HG02973 (cell line): ENCODE results near the gene RNF32.
"Not testable (repeated sequence)": the region's sequence is repeated elsewhere in the genome, so short reads cannot be mapped to it uniquely, and the experiment has no call there.

Experiments
- ATAC-seq: cut with Tn5 transposase; IDR thresholded peaks from one replicate; pipeline ENCODE4 v1.9.1; 2021; ENCODE audit warnings: moderate library complexity; ENCODE audit not compliant: unreplicated experiment

The RNF32 gene

DNA sequence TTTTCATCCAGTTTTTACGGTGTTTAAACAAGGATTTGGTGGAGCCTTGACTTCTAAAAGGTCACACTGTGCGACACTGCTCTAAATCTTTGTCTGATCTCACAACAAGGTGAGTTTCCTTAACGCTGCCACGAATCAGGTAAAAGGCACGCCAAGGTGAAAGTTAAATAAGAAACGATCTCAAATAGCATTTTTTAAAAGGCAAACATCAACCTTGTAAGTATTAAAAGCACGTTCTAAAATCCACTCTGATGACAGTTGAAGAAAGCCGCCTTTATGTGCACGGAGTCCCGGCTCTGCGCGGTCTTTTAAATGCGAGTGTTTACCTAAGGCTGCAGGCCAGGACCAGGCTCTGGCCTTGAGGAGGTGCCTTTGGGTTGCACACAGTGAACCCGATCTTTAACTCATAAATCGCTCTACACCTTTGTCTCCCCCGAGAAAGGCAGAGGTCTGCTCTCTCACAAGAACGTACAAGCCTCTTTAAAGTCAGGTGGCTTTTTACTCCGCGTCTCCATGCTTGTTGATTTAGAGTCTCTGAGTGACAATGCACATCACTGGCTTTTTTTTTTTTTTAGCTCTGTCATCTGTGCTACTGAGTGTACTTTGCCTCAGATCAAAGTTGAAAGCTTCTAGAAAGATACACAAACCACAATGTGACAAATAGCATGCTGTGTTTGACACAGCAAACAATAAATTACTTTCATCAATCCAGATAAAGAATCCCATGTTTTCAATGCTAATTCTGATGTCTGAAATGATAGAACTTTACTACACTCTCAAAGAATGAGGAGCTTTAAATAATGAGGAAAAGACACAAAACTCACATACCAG is 25.9 kb upstream of the RNF32 start:
- no peak for ATAC-seq

DNA sequence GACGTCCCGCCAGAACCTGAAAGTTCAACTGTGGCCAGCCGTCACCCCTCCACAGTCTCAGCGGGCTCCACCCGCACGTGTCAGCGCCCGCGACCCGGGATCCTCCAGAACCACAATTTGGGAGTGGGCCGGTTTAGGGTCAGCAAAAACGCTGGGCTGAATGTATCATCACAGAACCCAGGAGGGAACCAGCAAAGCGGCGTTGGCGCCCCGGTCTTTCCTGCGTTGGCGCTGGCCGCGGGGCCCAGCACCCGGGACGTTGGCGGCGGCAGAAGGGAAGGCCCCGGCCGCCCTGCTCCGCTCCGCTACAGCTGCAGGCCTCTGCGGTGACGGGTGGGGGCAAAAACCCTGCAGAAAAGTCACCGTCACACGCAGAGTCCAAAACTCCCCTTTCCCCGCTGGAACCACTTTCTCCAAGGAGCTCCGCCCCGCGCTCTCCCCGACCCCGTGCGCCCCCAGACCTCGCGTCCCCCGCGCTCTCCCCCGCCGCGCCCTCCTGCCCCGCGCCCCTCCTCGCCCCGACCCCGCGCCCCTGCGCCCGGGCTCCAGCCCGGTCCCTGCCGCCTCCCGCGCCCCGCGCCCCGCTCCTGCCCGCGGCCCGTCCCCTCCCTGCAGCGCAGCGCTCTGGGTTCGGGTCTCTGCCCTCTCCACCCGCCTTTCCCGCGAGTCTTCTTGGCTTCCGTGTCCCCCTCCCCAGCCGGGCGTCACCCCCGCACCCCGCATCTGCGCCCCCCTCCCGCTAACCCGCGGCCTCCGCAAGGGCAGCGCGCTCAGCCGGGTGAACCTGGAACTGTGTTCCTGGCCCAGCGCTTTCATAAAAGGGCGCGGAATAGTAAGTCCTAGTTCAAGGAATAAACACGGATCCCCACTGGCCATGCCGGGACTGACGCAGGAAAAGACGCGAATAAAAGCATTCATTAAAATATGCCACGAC is 24.0 kb upstream of the RNF32 start:
- ATAC-seq, result no peak

DNA sequence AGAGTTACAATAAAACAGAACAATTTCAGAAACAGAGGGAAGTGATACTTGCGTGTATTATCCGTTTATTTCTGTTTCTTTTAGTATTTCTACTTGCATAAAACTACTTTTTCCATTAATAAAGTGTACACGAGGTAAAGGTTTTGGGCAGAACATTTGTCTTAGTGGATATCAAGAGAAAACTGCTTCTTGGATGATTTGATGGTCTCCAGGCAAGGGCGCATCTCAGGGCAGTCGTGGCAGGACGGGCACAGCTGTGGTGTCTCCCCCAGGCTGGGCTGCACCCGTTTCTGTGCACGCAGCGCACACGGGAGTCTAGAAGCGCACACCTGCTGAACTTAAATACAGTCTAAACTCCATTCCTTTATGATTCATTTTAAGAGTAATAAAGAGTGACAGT is 23.4 kb upstream of the RNF32 start:
- ATAC-seq, result no peak

DNA sequence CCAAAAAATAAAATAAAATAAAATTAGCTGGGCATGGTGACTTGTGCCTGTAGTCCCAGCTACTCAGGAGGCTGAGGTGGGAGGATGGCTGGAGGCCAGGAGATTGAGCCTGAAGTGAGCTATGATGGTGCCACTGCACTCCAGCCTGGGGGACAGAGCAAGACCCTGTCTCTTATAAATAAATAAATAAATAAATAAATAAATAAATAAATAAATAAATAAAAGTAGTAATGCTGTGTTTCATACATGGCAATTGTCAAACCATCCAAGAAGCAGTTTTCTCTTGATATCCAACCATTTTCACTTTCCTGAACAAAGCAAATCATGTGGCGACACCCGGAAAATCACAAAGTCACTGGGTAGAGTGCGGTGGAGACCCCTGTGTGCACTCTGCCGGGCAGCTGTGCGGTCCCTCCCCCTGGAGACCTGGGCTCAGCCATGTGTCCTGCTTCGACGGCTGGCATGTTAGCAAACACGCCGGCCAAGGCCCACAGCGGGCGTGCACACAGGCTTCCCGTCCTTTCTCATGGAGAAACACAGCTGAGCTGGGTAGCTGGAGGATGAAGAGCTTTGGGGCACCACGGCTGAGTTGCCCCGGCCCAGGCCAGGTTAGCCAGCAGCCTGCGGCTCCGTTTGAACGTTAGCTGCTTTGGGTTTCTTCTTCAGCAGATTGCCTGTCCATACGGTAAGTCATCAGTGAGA is 22.3 kb upstream of the RNF32 start:
- ATAC-seq, result no peak

DNA sequence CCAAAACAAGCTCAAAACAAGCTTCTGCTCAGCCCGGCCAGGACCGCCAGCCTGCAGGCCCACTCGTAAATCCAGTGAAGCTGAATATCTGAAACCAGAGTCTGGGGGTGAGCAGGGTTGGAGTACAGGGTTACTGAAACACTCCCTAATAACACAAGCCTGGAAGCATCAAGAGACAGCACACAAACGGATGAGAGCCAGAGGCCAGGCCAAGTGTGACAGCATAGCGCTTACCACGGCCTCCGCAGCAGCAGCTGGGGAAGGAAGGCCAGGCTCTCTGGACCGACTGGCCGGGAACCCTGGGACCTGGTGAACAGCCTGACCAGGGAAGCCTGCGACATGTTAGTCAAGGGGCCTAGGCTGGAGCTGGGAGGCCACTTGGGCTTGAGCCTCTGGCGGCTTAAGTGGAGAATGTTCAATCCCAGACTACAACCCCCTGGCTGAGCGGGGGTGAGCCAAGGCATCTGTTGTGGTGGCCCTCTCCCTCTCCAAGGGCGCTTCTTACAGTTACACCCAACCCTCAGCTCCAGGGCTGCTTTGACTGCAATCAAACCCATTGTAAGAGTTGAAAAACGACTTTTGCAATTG is 21.7 kb upstream of the RNF32 start:
- ATAC-seq, result no peak

DNA sequence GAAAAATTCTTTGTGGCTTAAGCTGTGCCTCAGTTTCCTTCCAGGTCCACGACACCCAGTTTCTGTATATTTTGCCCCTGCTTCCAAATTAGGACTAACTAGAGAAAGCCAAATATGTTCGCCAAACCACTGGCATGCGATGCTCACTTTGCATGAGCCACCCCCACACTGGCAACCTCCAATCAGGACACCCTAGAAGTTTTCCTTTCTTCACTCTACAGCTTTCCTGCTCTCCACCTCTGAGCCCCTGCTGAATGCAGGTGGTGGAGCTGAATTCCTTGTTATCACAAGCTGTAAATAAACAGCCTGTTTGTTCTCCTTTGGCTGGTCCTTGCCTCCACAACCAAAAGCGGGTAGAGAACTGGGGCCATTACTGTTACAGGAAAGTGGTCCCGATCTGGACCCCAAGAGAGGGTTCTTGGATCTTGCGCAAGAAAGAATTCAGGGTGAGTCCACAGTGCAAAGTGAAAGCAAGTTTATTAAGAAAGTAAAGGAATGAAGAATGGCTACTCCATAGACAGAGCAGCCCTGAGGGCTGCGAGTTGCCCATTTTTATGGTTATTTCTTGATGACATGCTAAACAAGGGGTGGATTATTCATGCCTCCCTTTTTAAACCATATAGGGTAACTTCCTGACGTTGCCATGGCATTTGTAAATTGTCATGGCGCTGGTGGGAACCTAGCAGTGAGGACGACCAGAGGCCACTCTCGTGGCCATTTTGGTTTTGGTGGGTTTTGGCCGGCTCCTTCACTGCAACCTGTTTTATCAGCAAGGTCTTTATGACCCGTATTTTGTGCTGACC is 20.9 kb upstream of the RNF32 start:
- not testable (repeated sequence) for ATAC-seq

DNA sequence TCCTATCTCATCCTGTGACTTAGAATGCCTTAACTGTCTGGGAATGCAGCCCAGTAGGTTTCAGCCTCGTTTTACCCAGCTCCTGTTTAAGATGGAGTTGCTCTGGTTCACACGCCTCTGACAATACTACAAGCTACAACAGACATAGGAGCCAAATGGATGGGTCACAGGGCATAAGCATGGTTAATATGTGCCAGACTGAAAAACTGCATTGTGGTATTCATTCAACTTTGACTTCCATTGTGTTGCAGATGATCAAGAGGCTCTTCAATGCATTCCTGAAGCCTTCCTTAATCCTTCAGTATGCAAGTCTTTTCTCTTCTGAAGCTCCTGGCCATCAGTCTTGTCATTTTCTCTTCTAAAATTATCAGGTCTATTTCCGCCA is 20.3 kb upstream of the RNF32 start:
- ATAC-seq, result no peak

DNA sequence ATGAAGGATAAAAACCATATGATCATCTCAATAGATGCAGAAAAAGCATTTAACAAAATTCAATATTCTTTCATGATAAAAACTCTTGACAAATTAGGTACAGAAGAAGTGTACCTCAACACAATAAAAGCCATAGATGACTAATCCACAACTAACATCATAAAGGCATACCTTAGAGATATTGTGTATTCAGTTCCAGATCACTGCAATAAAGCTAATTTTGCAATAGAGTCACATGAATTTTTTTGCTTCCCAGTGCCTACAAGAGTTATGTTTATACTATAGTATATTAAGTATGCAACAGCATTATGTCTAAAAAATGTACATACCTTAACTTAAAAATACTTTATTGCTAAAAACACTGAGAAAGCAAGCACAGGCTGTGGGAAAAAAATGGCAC is 18.9 kb upstream of the RNF32 start:
- no peak for ATAC-seq

DNA sequence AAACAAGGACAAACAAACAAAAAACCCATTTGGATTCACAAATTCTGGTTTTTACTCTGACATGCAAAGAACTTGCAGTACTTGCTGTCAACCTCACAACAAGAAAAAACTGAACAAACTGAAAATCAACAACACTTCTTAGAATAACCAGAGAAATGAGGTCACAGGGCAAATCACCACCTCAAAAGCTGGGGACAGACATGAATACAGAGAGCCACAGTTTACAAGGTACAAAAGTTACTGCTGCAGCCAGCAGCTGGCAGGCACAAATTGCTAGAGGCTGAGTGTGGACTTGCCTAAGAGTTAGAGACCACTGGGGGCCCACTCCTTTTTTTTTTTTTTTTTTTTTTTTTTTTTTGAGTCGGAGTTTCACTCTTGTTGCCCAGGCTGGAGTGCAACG is 15.0 kb upstream of the RNF32 start:
- no peak for ATAC-seq

DNA sequence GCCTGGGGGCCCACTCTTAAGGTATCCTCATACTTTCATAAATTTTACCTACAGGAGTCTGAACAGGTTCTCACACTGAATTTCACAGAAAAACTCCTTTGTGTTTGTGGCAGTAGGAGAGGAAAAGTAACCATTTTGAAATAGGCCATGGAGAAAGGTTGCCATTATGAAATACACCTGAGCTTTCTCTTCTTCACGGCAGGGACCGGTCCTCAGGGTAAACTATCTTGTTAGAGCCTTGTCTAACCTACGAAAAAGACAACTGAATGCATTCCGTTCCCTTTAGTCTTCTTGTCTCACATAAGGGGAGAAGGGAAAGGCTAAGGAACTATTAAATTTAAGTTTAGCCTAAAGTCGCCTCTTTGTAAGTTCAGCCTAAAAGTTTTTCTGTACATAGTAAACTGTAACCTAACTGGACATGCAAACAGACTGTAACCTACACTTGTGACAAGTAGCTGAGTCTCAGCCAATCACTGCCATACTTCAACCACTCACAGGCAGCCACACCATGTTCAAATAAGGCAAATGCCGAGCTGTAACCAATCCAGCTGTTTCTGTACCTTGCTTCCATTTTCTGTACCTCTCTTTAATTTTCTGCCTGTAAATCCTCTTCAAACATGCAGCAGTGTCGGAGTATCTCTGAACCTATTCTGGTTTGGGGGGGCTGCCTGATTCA is 14.2 kb upstream of the RNF32 start:
- no peak for ATAC-seq

DNA sequence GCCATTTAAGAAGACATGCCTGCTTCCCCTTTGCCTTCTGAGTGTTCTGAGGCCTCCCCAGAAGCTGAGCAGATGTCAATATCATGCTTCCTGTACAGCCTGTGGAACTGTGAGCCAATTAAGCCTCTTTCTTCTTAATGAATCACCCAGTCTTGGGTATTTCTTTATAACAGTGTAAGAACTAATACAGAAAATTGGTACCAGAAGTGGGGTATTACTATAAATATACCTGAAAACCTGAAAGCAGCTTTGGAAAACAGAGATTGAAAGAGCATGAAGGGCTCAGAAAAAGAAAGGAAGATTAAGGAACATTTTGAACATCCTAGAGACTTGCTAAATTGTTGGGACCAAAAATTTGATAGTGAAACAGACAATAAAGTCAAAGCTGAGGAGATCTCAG is 12.0 kb upstream of the RNF32 start:
- no peak for ATAC-seq

DNA sequence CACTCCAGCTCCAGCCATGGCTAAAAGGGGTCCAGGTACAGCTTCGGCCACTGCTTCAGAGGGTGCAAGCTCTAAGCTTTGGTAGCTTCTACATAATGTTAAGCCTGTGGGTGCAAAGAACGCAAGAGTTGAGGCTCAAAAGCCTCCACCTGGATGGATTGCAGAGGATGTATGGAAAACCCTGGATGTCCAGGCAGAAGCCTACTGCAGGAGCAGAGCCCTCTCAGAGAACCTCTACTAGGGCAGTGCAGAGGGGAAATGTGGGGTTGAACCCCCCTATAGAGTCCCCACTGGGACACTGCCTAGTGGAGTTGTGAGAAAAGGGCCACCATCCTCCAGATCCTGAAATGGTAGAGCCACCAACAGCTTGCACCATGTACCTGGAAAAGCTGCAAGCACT is 10.7 kb upstream of the RNF32 start:
- ATAC-seq, result no peak

DNA sequence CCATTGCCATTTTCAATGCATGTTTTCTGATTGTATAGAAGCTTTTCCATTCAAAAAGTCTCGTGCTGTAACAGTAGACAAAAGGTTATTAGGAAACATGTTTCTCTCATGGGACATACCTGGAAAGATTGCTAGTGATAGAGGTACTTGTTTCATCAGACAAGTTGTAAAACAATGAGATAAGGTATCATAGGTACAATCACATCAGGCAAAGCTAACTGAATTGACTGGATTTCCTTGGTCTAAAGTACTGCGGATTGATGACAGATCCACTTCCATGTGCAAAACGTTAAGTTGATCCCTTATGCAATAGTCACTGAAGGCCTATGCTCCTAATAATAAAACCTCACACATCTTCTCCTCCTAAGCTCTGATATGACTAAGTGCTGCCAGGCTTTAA is 6.5 kb upstream of the RNF32 start:
- ATAC-seq, result no peak

DNA sequence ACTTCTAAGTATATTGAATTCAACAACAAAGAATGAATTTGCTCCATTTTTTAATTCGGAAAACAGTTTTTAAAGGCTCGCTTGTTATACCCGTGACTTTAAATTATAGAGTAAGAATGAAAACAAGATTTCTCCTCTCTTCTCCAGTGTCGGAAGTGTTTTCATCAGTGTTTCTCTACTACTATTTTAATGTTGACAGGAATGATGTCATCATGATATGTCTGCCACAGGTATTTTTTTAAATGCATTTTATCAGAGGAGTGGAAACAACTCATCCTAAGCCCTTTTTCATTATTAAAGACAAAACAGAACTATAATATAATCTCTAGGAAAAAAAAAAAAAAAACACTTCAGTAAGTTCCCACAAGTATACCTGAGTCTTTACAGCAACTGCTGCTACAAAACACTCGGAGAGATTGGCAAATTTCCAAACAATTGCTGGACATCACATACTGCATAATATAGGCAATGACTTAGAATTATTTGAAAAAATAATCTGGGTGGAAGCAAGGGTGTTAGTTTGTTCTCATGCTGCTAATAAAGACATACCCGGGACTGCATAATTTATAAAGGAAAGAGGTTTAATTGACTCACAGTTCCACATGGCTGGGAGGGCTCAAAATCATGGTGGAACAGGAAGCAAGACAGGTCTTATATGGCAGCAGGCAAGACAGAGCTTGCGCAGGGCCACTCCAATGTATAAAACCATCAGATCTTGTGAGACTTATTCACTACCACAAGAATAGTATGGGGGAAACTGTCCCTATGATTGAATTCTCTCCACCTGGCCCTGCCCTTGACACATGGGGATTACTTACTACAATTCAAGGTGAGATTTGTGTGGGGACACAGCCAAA is 4.8 kb upstream of the RNF32 start:
- ATAC-seq, result no peak

DNA sequence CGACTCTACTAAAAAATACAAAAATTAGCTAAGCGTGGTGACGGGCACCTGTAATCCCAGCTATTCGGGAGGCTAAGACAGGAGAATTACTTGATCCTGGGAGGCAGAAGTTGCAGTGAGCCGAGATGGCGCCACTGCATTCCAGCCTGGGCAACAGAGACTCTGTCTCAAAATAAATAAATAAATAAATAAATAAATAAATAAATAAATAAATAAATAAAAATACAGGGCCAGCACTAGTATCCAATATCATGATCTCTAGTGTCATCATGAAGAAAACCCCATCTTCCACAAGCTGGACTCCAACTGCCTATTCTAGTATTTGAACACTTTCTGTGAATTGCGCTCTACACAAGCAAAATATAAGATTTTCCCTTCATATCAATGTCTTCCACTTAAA is 3.5 kb upstream of the RNF32 start:
- not testable (repeated sequence) for ATAC-seq

DNA sequence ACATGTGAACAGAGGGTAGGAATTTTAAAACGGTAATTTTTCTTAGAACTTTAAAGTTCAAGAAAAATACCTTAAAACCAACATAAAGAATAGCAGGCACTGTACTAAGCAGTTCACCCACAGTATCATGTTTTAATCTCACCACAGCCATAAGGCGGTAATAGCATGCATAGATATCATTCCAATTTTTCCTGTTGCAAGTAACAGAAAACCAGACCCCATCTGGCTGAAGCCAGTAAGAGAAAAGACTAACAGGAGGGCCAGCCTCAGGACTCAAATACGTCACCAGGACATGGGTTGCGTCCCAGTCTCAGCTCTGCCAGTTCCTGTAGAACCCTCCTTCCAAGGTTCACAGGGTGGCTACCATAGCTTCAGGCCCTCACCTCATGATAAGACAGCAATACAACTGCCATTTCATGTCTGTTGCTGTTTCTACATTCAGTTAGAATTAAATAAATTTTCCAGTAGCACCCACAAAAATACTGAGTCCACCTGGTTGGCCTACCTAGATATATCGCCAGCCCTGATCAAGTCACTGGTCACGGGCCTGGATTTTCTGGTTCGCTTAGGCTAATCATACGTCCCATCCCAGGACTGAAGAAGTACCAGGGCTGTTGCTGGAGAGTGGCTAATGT is 2.0 kb upstream of the RNF32 start:
- no peak for ATAC-seq

DNA sequence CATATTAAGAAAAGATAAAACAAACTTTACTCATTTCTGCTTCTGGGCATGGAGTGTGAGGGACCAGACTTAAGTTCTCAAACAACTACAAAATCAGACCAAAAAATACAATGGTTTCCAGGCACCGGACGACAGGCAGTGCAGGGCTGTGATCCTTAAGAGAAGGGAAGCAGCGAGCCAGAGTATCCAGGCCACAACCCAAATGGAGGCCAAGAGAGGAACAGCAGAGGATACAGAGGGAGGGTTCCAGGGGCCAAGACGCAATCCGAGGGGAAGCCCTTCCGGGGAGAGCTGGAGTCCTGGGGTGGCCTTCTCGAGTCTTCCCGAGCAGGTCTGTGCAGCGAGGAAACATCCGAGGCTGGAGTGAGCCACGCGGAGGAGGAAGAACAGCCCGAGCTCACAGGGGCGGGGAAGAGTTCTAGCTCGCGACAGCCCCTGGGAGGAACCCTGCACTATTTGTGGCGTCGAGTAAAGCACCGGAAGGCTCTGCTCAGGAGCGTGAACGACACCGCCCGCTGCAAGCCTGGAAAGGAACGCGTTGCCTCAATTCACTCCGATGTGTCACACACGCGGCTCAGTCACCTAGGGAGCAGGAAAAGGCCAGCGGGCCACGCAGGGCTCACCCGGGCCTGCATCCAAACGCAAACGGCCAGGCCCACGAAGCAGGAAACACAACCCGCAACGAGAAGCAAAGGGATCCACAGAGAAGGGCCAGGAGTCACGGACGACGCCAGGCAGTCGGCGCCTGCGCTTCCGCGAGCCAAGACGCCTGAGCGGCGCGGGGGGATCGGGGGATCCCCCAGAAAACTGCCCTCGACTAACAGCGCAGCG is 933 bp upstream of the RNF32 start:
- no peak for ATAC-seq
